Measurements from ENCODE around the gene SUN1. TPM values are rescaled to one million over a fixed set of nuclear protein-coding genes. Genes with fewer than 3 reads are reported as not detected.

The SUN1 gene
- total RNA-seq, 2 experiments from 2014 or later = 83.4 to 105 TPM

DNA sequence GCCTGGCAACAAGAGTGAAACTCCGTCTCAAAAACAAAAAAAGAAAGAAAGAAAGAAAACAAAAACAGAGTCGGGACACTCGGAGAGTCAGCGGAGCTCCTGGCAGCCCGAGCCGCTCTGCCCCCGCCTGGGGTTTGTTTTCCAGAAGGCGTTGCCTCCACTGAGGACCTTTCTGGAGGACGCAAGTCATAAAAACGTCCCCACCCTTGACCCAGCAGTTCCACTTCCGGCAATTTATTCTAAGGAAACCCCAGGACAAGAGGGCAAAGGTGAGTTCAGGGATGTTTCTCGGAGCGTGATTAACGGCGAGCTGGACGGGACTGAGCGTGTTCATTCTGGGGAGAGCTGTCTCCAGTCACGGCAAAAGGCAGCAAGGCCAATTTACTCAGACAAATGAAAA is 27.0 kb upstream of the SUN1 start:
- intact Hi-C loops (cut with micrococcal nuclease; ENCODE audit: unreplicated experiment) = no loop called here
- POLR2A ChIA-PET = no interaction called here
- TF ChIP-seq, protein P1, sequence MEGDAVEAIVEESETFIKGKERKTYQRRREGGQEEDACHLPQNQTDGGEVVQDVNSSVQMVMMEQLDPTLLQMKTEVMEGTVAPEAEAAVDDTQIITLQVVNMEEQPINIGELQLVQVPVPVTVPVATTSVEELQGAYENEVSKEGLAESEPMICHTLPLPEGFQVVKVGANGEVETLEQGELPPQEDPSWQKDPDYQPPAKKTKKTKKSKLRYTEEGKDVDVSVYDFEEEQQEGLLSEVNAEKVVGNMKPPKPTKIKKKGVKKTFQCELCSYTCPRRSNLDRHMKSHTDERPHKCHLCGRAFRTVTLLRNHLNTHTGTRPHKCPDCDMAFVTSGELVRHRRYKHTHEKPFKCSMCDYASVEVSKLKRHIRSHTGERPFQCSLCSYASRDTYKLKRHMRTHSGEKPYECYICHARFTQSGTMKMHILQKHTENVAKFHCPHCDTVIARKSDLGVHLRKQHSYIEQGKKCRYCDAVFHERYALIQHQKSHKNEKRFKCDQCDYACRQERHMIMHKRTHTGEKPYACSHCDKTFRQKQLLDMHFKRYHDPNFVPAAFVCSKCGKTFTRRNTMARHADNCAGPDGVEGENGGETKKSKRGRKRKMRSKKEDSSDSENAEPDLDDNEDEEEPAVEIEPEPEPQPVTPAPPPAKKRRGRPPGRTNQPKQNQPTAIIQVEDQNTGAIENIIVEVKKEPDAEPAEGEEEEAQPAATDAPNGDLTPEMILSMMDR (conservative IDR thresholded peaks at IDR 0.05; ENCODE audit: low read length) = no peak
- no peak for TF ChIP-seq EZH2phosphoT487 (IDR thresholded peaks at IDR 0.05; ENCODE audit: borderline replicate concordance, low read depth, low read length)
- Histone ChIP-seq H2AFZ (ENCODE audit: low read length) (no peak overlapping the region), H3K4me1 (ENCODE audit: insufficient read depth, low read length, poor library complexity, severe bottlenecking) (no peaks in the 10 kb centered on the region), H3K9me3 (ENCODE audit: low read length) (no peaks in the 10 kb centered on the region), H3K27ac (ENCODE audit: low read depth, low read length, poor library complexity, severe bottlenecking) (no peak overlapping the region), H3K36me3 (ENCODE audit: insufficient read depth, low read length) (no peaks in the 10 kb centered on the region), H3K79me2 (ENCODE audit: insufficient read depth, low read depth, low read length) (no peaks in the 10 kb centered on the region), H3K4me3 (ENCODE audit: low read depth, low read length, poor library complexity, severe bottlenecking) (no peak overlapping the region), H3K4me2 (ENCODE audit: low read length) (no peak overlapping the region), H3K9me2 (ENCODE audit: insufficient read depth, low read length) (no peaks in the 10 kb centered on the region), H4K20me1 (ENCODE audit: insufficient read depth, low read length) (no peaks in the 10 kb centered on the region)
- BruUV-seq (replicated peaks) = no TSS peak
- DNase-seq (ENCODE audit: low spot score) = no peak
- CTCF ChIA-PET (ENCODE audit: unreplicated experiment) = no interaction called here

DNA sequence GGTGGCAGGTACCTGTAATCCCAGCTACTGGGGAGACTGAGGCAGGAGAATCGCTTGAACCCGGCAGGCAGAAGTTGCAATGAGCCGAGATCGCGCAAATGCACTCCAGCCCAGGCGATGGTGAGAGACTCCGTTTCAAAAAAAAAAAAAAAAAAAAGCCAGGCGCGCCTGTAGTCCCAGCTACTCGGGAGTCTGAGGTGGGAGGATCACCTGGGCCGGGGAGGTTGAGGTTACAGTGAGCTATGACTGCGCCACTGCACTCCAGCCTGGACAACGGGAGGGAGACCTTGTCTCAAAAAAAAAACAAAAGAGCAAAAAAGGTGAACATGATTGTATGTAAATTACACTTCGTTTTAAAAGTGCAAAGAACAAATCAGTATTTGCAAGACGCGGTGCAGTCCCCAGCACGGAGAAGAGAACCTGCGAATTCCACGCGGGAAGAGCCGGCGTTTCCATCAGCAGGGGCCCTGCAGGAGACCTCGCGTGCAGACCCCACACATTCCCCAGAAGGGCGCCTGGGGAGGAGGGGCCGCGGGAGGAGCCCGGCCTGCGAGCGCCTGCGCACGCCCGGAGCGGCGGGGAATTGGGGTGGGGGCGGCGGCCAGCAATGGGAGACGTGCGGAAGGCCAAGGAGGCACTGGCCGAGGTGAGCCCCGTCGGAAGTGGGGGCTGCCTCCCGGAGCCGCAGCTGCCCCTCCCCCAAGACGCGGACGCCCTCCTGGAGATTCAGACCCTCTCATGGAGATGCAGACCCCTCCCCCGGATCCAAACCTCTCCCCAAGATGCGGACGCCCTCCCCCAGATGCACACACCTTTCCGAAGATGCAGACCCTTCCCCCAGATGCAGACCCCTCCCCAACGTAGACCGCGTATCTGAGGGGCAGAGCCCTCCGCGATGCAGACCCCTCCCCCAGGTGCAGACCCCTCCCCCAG is 16.7 kb upstream of the SUN1 start:
- Histone ChIP-seq H3K9me2 (ENCODE audit: insufficient read depth, low read length) (no peaks in the 10 kb centered on the region), H3K4me2 (ENCODE audit: low read length) (peak overlapping the region; percentile 97), H3K4me1 (ENCODE audit: insufficient read depth, low read length, poor library complexity, severe bottlenecking) (peaks cover 31% of the 10 kb centered on the region), H3K4me3 (ENCODE audit: low read depth, low read length, poor library complexity, severe bottlenecking) (peak overlapping the region; percentile 74), H2AFZ (ENCODE audit: low read length) (peak overlapping the region; percentile 77), H3K27ac (ENCODE audit: low read depth, low read length, poor library complexity, severe bottlenecking) (no peak overlapping the region), H3K79me2 (ENCODE audit: insufficient read depth, low read depth, low read length) (peaks cover 37% of the 10 kb centered on the region), H3K36me3 (ENCODE audit: insufficient read depth, low read length) (peaks cover 8% of the 10 kb centered on the region), H4K20me1 (ENCODE audit: insufficient read depth, low read length) (peaks cover 13% of the 10 kb centered on the region), H3K9me3 (ENCODE audit: low read length) (no peaks in the 10 kb centered on the region)
- TF ChIP-seq, protein P1 (conservative IDR thresholded peaks at IDR 0.05; ENCODE audit: low read length) = no peak
- TF ChIP-seq EZH2phosphoT487 (IDR thresholded peaks at IDR 0.05; ENCODE audit: borderline replicate concordance, low read depth, low read length) = no peak
- intact Hi-C loops (cut with micrococcal nuclease; ENCODE audit: unreplicated experiment) = loop anchor here (1.0 to 5.0 kb wide), 2 partner anchors 61 to 88 kb away; partner anchors contain the start of genes DNAAF5, GET4 and PRKAR1B
- peak; percentile 45 for DNase-seq (ENCODE audit: low spot score)
- ChIA-PET POLR2A (interaction anchor here (0.6 kb wide), 1 partner anchor 10 kb away, joined by 4 read pairs; no protein-coding TSS in a partner anchor), CTCF (ENCODE audit: unreplicated experiment) (no interaction called here)
- no TSS peak for BruUV-seq (replicated peaks)
